Natural killer cell (primary cell): Measurements from ENCODE around the gene PHF14. TPM values are rescaled to one million over a fixed set of nuclear protein-coding genes. Genes with fewer than 3 reads are reported as not detected.

Experiments
- ATAC-seq, 3 donors: fragments of 150-1000 bp in 2 of 3; fragments of 200-7000 bp in 1 of 3; cut with Tn5 transposase; 1 replicate in 1 of 3; 2 replicates in 2 of 3; pipeline ENCODE4 v1.10.0; 2021; ENCODE audit warnings: mild to moderate bottlenecking in 2 of 3, moderate library complexity in 2 of 3
- DNase-seq, 2 donors: peaks; one replicate each; pipeline versions ENCODE4 v3.0.0 to v3.0.0-alpha.2; 2013 to 2021; ENCODE audit warnings: mixed read lengths in 1 of 2
- H3K27ac ChIP-seq: one replicate; pipeline ENCODE4 v1.5.1; 2013; ENCODE audit warnings: mild to moderate bottlenecking, low read length
- H3K27me3 ChIP-seq: one replicate; pipeline ENCODE4 v1.6.1; 2013; ENCODE audit warnings: low read length; ENCODE audit not compliant: control insufficient read depth, insufficient read depth
- H3K36me3 ChIP-seq: one replicate; pipeline ENCODE4 v1.6.1; 2013; ENCODE audit warnings: low read length; ENCODE audit not compliant: control insufficient read depth, insufficient read depth
- H3K4me1 ChIP-seq: one replicate; pipeline ENCODE4 v1.6.1; 2013; ENCODE audit warnings: low read length; ENCODE audit not compliant: control insufficient read depth, insufficient read depth
- H3K4me3 ChIP-seq: one replicate; pipeline ENCODE4 v1.5.1; 2013; ENCODE audit warnings: low read length
- H3K9me3 ChIP-seq: one replicate; pipeline ENCODE4 v1.6.1; 2013; ENCODE audit warnings: low read length; ENCODE audit not compliant: control insufficient read depth, insufficient read depth
- H3K27ac Mint-ChIP-seq, 2 donors: one replicate each; pipeline ENCODE4 v1.8.0; 2022; ENCODE audit warnings: mild to moderate bottlenecking in 2 of 2, mixed read lengths in 2 of 2, moderate library complexity in 1 of 2
- H3K27me3 Mint-ChIP-seq, 2 donors: one replicate each; pipeline ENCODE4 v1.8.0; 2022; ENCODE audit warnings: low read depth in 2 of 2, mixed read lengths in 2 of 2
- H3K36me3 Mint-ChIP-seq: one replicate; pipeline ENCODE4 v1.8.0; 2022; ENCODE audit warnings: mixed read lengths
- H3K4me1 Mint-ChIP-seq, 2 donors: one replicate each; pipeline ENCODE4 v1.8.0; 2022; ENCODE audit warnings: mixed read lengths in 2 of 2
- H3K4me3 Mint-ChIP-seq: one replicate; pipeline ENCODE4 v1.8.0; 2022; ENCODE audit warnings: mild to moderate bottlenecking, moderate library complexity, mixed read lengths
- H3K9me3 Mint-ChIP-seq, 2 donors: one replicate each; pipeline ENCODE4 v1.8.0; 2022; ENCODE audit warnings: mixed read lengths in 2 of 2
- WGBS: methylation state at CpG from one replicate; pipeline ENCODE4 v1.1.7; 2013; ENCODE audit warnings: missing lambda C conversion rate; ENCODE audit not compliant: insufficient coverage; 5-methylcytosine and 5-hydroxymethylcytosine counted together
- intact Hi-C: fragments of 100-400 bp; cut with micrococcal nuclease; formaldehyde crosslinking; loops from one replicate; pipeline ENCODE4 v1.14.2; 2022
- total RNA-seq, 4 donors: library from RNA; stranded (reverse); fragments of 120-200 nt in 1 of 4; gene quantifications; one replicate each; pipeline versions ENCODE4 v1.2.3 to v1.2.4, GENCODE V29; 2013 to 2022
- TF ChIP-seq, protein P1 (sequence below): fragments of 200-600 bp; IDR thresholded peaks from one replicate; pipeline ENCODE4 v1.8.0; 2022; ENCODE audit warnings: antibody characterized with exemption

The PHF14 gene
- total RNA-seq, 3 donors from 2014 or later (not counting 1 experiment from before 2014, with no cell fraction given), result 23.6 to 30.8 (median 27.7) TPM

DNA sequence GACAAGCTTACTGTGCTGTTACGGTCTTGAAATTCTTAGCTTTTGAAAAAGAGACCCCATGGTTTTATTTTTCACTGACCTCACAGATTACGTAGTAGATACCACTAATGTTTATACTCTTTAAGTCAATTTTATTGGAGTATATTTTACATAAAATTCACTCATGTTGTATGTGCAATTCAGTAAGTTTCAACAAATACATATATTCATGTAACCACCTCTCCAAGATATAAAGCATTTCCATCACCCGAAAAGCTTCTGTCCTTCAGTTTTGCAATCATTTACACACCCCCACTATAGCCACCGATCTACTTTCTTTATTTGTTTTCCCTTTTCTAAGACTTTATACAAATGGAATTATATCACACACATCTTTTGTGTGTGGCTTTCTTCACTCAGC, 199.2 kb downstream of the PHF14 start:
- no peak overlapping the region for H3K27ac Mint-ChIP-seq
- 99% methylated on average over 3 of the region's 4 CpGs for WGBS
- H3K4me3 ChIP-seq, result no peak overlapping the region
- TF ChIP-seq, protein P1, sequence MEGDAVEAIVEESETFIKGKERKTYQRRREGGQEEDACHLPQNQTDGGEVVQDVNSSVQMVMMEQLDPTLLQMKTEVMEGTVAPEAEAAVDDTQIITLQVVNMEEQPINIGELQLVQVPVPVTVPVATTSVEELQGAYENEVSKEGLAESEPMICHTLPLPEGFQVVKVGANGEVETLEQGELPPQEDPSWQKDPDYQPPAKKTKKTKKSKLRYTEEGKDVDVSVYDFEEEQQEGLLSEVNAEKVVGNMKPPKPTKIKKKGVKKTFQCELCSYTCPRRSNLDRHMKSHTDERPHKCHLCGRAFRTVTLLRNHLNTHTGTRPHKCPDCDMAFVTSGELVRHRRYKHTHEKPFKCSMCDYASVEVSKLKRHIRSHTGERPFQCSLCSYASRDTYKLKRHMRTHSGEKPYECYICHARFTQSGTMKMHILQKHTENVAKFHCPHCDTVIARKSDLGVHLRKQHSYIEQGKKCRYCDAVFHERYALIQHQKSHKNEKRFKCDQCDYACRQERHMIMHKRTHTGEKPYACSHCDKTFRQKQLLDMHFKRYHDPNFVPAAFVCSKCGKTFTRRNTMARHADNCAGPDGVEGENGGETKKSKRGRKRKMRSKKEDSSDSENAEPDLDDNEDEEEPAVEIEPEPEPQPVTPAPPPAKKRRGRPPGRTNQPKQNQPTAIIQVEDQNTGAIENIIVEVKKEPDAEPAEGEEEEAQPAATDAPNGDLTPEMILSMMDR, result no peak
- no peaks in the 10 kb centered on the region for H3K36me3 ChIP-seq
- H3K27me3 ChIP-seq, result no peaks in the 10 kb centered on the region
- H3K4me1 Mint-ChIP-seq, result no peaks in the 10 kb centered on the region
- no peaks in the 10 kb centered on the region for H3K9me3 ChIP-seq
- DNase-seq (no peak), ATAC-seq (no peak)
- intact Hi-C loops, result no loop called here
- H3K4me3 Mint-ChIP-seq, result no peak overlapping the region
- no peaks in the 10 kb centered on the region for H3K9me3 Mint-ChIP-seq
- H3K27me3 Mint-ChIP-seq, result no peaks in the 10 kb centered on the region
- H3K27ac ChIP-seq, result no peak overlapping the region
- H3K4me1 ChIP-seq, result no peaks in the 10 kb centered on the region
- H3K36me3 Mint-ChIP-seq, result no peaks in the 10 kb centered on the region

DNA sequence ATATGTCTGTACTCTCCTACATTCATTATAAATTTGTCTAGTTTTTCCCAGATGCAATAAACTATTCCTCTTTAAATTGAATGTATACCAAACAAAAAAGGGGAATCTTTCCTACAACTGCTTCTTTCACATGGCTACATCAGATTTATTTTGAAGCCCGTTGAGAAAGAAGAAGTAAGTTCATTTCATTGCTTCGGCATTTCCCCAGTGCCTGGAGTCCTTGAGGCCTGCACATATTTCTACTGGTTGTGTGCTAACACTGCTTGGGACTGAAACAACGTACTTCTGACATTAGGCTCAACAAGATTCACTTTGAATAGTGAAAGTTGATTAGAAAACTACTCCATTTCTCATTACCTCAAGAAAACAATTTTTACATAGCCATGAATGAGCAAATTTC, 201.7 kb downstream of the PHF14 start:
- Histone ChIP-seq H3K4me3 (no peak overlapping the region), H3K4me1 (no peaks in the 10 kb centered on the region), H3K9me3 (no peaks in the 10 kb centered on the region), H3K36me3 (no peaks in the 10 kb centered on the region), H3K27me3 (no peaks in the 10 kb centered on the region), H3K27ac (no peak overlapping the region)
- Mint-ChIP-seq H3K9me3 (no peaks in the 10 kb centered on the region), H3K36me3 (no peaks in the 10 kb centered on the region), H3K27me3 (no peaks in the 10 kb centered on the region), H3K4me1 (no peaks in the 10 kb centered on the region), H3K4me3 (no peak overlapping the region), H3K27ac (no peak overlapping the region)
- TF ChIP-seq, protein P1, result no peak
- 68% methylated on average over 2 of the region's 3 CpGs for WGBS
- intact Hi-C loops, result no loop called here
- no peak for DNase-seq
- ATAC-seq, result no peak

DNA sequence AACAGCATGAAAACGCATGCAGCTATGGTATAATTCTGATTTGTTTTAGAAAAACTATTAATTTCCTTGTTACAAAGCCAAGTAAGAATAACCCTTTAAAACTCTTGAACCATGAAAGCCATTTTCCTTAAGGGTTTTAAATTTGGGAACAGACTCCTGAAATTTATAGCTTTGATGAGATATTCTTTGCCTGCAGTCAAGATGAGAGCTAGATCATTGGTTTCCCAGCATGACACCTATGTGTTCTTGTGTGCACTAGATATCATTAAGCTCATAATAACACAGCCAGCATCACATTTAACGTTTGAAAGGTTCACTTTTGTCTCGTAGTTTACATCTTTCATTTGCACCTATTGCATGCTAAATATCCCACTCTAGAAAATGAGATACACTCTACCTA, 202.2 kb downstream of the PHF14 start:
- no peaks in the 10 kb centered on the region for H3K4me1 Mint-ChIP-seq
- H3K4me3 Mint-ChIP-seq, result no peak overlapping the region
- no peak overlapping the region for H3K27ac Mint-ChIP-seq
- DNase-seq (no peak), ATAC-seq (no peak)
- Histone ChIP-seq H3K4me3 (no peak overlapping the region), H3K36me3 (no peaks in the 10 kb centered on the region), H3K27me3 (no peaks in the 10 kb centered on the region), H3K4me1 (no peaks in the 10 kb centered on the region), H3K9me3 (no peaks in the 10 kb centered on the region), H3K27ac (no peak overlapping the region)
- 80% methylated on average over 2 of the region's 3 CpGs for WGBS
- intact Hi-C loops, result no loop called here
- H3K9me3 Mint-ChIP-seq, result no peaks in the 10 kb centered on the region
- H3K27me3 Mint-ChIP-seq, result no peaks in the 10 kb centered on the region
- no peaks in the 10 kb centered on the region for H3K36me3 Mint-ChIP-seq
- TF ChIP-seq, protein P1, result no peak

GRCh38 chr7:11176985-11177555, 203.4 kb downstream of the PHF14 start:
- no peaks in the 10 kb centered on the region for H3K27me3 Mint-ChIP-seq
- H3K9me3 ChIP-seq, result no peaks in the 10 kb centered on the region
- H3K27ac ChIP-seq, result no peak overlapping the region
- no peaks in the 10 kb centered on the region for H3K4me1 ChIP-seq
- no peak overlapping the region for H3K27ac Mint-ChIP-seq
- H3K27me3 ChIP-seq, result no peaks in the 10 kb centered on the region
- H3K4me3 Mint-ChIP-seq, result no peak overlapping the region
- H3K36me3 ChIP-seq, result no peaks in the 10 kb centered on the region
- intact Hi-C loops, result no loop called here
- H3K9me3 Mint-ChIP-seq, result no peaks in the 10 kb centered on the region
- no CpG with 5 or more reads among the region's 1 CpG for WGBS
- TF ChIP-seq, protein P1, result no peak
- DNase-seq (no peak), ATAC-seq (no peak)
- no peaks in the 10 kb centered on the region for H3K36me3 Mint-ChIP-seq
- H3K4me1 Mint-ChIP-seq, result no peaks in the 10 kb centered on the region
- H3K4me3 ChIP-seq, result no peak overlapping the region
